ENCODE results near the gene PGAM5.
A peak's percentile ranks its signal among the peaks of the same experiment; 100 is the strongest.
"Not testable (repeated sequence)": the region's sequence is repeated elsewhere in the genome, so short reads cannot be mapped to it uniquely, and the experiment has no call there.

PGAM5 gene

GRCh38 chr12:132753670-132754069, 43.0 kb downstream of the PGAM5 start:
- DNase-seq: not testable (repeated sequence)

- no peak for DNase-seq
These were observed 43.7 kb downstream of the PGAM5 start for GRCh38 chr12:132754160-132754932.

- not testable (repeated sequence) for DNase-seq
These were observed 48.2 kb downstream of the PGAM5 start for GRCh38 chr12:132758825-132759224.

GRCh38 chr12:132759359-132759758, 48.7 kb downstream of the PGAM5 start:
- no peak for DNase-seq

GRCh38 chr12:132761032-132761920, 50.6 kb downstream of the PGAM5 start, which contains the start of gene ANKLE2:
ANKLE2 (minus strand) TSS chr12:132761832; CDS start chr12:132761798, 34 bp downstream.
- peak; percentile 79 for DNase-seq

- peak; percentile 89 for DNase-seq
These were observed 51.4 kb downstream of the PGAM5 start for GRCh38 chr12:132761921-132762583.

GRCh38 chr12:132764231-132764630, 53.6 kb downstream of the PGAM5 start:
- no peak for DNase-seq

GRCh38 chr12:132765361-132765760, 54.7 kb downstream of the PGAM5 start:
- no peak for DNase-seq

GRCh38 chr12:132766380-132767085, 55.9 kb downstream of the PGAM5 start:
- peak; percentile 20 for DNase-seq

- DNase-seq: peak; percentile 19
These were observed 60.6 kb downstream of the PGAM5 start for GRCh38 chr12:132771126-132771838.
